Hepatocyte (in vitro differentiated cells): ENCODE measurements around the gene PICALM.
"Not testable (repeated sequence)": the region's sequence is repeated elsewhere in the genome, so short reads cannot be mapped to it uniquely, and the experiment has no call there.

Source experiments
- CTCF ChIP-seq: fragments of 200-600 bp; sonication (generic); IDR thresholded peaks from 2 replicates; pipeline ENCODE4 v1.5.1; 2016; ENCODE audit warnings: antibody characterized with exemption, mild to moderate bottlenecking; ENCODE audit not compliant: poor library complexity
- EZH2 ChIP-seq: fragments of 200-600 bp; sonication (generic); IDR thresholded peaks from 2 replicates; pipeline ENCODE4 v1.6.1; 2016; ENCODE audit warnings: antibody characterized with exemption, mild to moderate bottlenecking, borderline replicate concordance
- EZH2phosphoT487 ChIP-seq: fragments of 200-600 bp; sonication (generic); IDR thresholded peaks from one replicate; pipeline ENCODE4 v1.6.1; 2018; ENCODE audit warnings: antibody characterized with exemption, mild to moderate bottlenecking, low read depth, moderate library complexity; ENCODE audit not compliant: unreplicated experiment, severe bottlenecking

- not testable (repeated sequence) for TF ChIP-seq CTCF, EZH2phosphoT487, EZH2
Measured at GRCh38 chr11:86106031-86106430, 37.1 kb upstream of the PICALM start.
